ENCODE results near the gene TUBB2B. TPM values are rescaled to one million over a fixed set of nuclear protein-coding genes. Genes with fewer than 3 reads are reported as not detected.
A peak's percentile ranks its signal among the peaks of the same experiment; 100 is the strongest.

Gene TUBB2B
- total and polyA plus RNA-seq, 9 of the 15 experiments (the other 6 are each of a cell fraction or from before 2014, with no cell fraction given): 0.11 to 9.7 (median 4.6) TPM

DNA sequence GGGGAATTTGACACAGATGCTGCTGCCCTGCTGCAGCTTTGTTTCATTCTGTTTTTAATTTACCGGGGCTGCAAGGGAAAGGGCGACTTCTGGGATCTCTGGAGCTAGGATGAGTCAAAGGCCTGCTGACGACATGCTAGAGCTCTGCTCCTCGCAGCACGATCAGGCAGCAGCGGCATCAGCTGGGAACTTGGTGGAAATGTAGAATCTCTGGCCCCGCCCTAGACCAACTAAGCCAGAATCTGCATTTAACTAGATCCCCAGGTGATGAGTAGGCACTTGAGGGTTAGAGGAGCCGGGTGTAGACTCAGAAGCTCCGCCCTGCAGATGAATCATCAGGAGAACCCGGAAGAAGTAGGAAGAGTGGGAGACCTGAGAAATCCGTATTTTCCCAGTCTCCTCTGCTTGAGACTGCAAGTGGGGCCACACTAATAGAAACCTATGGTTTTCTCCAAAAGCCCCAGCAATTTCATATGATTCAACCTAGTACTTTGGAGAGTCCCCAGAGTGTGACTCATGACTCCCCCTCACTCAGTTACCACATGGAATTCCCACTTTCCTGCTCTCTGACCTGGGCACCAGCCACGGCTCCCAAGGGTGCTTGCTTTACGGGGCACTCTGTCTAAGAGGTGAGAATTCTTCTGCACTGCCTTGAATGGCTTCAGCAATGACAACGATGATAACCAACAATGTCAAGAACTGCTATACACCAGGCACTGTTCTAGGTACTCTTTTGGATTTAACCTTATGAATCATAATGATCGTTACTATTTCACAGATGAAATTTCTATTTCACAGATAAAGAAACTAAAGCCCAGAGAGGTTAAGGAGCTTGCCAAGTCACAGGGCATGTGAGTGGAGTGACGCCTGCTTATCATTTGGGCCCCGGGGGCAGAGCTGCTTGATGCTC, 18.1 kb downstream of the TUBB2B start (continued):
- TF ChIP-seq, protein P1, sequence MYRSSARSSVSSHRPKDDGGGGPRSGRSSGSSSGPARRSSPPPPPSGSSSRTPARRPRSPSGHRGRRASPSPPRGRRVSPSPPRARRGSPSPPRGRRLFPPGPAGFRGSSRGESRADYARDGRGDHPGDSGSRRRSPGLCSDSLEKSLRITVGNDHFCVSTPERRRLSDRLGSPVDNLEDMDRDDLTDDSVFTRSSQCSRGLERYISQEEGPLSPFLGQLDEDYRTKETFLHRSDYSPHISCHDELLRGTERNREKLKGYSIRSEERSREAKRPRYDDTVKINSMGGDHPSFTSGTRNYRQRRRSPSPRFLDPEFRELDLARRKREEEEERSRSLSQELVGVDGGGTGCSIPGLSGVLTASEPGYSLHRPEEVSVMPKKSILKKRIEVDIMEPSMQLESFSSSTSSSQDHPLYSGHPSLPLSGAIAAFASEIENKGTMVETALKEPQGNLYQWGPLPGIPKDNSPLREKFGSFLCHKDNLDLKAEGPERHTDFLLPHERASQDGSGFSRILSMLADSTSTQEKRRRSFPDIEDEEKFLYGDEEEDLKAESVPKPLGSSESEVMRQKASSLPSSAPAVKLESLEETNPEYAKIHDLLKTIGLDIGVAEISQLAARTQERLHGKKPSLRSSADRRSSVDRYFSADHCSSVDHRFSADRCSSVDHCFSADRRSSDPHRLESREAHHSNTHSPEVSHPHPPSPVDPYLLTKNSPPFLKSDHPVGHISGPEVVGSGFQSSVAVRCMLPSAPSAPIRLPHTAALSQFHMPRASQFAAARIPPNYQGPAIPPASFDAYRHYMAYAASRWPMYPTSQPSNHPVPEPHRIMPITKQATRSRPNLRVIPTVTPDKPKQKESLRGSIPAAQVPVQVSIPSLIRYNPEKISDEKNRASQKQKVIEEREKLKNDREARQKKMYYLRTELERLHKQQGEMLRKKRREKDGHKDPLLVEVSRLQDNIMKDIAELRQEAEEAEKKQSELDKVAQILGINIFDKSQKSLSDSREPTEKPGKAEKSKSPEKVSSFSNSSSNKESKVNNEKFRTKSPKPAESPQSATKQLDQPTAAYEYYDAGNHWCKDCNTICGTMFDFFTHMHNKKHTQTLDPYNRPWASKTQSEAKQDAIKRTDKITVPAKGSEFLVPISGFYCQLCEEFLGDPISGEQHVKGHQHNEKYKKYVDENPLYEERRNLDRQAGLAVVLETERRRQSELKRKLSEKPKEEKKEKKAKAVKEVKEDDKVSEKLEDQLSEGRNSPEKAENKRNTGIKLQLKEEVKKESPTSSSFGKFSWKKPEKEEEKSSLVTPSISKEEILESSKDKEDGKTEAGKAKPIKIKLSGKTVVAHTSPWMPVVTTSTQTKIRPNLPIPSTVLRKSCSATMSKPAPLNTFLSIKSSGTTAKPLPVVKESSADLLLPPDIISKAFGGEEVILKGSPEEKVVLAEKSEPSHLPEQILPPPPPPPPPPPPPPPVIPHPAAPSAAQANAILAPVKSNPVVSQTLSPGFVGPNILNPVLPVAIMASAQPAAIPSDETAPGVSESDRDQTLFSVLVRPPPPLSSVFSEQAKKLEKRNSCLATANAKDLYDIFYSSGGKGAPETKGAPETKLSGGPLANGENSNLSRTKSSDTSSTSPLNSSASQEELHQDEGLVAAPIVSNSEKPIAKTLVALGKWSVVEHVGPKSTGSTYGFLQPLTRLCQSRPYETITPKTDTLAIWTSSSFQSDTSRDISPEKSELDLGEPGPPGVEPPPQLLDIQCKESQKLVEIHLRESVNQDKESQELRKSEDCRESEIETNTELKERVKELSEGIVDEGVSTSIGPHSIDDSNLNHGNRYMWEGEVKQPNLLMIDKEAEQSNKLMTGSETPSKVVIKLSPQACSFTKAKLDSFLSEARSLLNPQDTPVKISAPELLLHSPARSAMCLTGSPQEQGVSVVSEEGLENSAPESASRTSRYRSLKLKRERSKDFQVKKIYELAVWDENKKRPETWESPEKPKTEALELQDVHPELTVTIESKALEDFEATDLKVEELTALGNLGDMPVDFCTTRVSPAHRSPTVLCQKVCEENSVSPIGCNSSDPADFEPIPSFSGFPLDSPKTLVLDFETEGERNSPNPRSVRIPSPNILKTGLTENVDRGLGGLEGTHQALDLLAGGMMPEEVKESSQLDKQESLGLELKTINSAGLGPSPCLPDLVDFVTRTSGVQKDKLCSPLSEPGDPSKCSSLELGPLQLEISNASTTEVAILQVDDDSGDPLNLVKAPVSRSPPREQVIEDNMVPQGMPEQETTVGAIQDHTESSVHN (IDR thresholded peaks at IDR 0.05; ENCODE audit: borderline replicate concordance in 1 of 2, low read depth in 1 of 2): peak in 1 of 2 experiments; percentile 91; a peak in 2 of 4 replicates
- TF ChIP-seq SREBF2 (CRISPR knock-in tag; IDR thresholded peaks at IDR 0.05) (no peak), ATF7 (IDR thresholded peaks at IDR 0.05) (peak; percentile 94), RBBP5 (IDR thresholded peaks at IDR 0.05; ENCODE audit: borderline replicate concordance, insufficient read depth, low read length, poor library complexity, severe bottlenecking) (peak; percentile 16), PHF20 (IDR thresholded peaks at IDR 0.05; ENCODE audit: partially characterized antibody) (peak; percentile 64), ZNF444 (CRISPR knock-in tag; IDR thresholded peaks at IDR 0.05) (no peak), HDAC2 (IDR thresholded peaks at IDR 0.05) (no peak; the same call in 1 of the 2 replicates), NRF1 (conservative IDR thresholded peaks at IDR 0.05 in 1 of 2, IDR thresholded peaks at IDR 0.05 in 1 of 2) (peak; percentile 41 to 51; a peak in 2 of 4 replicates), HNRNPL (IDR thresholded peaks at IDR 0.05; ENCODE audit: low read depth, low read length) (no peak), BRCA1 (IDR thresholded peaks at IDR 0.05) (no peak), BRCA1 (CRISPR knock-in tag; IDR thresholded peaks at IDR 0.05) (no peak)
- TF ChIP-seq, protein P2, sequence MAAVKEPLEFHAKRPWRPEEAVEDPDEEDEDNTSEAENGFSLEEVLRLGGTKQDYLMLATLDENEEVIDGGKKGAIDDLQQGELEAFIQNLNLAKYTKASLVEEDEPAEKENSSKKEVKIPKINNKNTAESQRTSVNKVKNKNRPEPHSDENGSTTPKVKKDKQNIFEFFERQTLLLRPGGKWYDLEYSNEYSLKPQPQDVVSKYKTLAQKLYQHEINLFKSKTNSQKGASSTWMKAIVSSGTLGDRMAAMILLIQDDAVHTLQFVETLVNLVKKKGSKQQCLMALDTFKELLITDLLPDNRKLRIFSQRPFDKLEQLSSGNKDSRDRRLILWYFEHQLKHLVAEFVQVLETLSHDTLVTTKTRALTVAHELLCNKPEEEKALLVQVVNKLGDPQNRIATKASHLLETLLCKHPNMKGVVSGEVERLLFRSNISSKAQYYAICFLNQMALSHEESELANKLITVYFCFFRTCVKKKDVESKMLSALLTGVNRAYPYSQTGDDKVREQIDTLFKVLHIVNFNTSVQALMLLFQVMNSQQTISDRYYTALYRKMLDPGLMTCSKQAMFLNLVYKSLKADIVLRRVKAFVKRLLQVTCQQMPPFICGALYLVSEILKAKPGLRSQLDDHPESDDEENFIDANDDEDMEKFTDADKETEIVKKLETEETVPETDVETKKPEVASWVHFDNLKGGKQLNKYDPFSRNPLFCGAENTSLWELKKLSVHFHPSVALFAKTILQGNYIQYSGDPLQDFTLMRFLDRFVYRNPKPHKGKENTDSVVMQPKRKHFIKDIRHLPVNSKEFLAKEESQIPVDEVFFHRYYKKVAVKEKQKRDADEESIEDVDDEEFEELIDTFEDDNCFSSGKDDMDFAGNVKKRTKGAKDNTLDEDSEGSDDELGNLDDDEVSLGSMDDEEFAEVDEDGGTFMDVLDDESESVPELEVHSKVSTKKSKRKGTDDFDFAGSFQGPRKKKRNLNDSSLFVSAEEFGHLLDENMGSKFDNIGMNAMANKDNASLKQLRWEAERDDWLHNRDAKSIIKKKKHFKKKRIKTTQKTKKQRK (IDR thresholded peaks at IDR 0.05; ENCODE audit: borderline replicate concordance, low read depth, low read length): no peak
- TF ChIP-seq, protein P3, sequence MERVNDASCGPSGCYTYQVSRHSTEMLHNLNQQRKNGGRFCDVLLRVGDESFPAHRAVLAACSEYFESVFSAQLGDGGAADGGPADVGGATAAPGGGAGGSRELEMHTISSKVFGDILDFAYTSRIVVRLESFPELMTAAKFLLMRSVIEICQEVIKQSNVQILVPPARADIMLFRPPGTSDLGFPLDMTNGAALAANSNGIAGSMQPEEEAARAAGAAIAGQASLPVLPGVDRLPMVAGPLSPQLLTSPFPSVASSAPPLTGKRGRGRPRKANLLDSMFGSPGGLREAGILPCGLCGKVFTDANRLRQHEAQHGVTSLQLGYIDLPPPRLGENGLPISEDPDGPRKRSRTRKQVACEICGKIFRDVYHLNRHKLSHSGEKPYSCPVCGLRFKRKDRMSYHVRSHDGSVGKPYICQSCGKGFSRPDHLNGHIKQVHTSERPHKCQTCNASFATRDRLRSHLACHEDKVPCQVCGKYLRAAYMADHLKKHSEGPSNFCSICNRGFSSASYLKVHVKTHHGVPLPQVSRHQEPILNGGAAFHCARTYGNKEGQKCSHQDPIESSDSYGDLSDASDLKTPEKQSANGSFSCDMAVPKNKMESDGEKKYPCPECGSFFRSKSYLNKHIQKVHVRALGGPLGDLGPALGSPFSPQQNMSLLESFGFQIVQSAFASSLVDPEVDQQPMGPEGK (CRISPR knock-in tag; IDR thresholded peaks at IDR 0.05; ENCODE audit: borderline replicate concordance): no peak
